H9 (cell line): ENCODE data around the gene SAXO1. TPM values are rescaled to one million over a fixed set of nuclear protein-coding genes. Genes with fewer than 3 reads are reported as not detected.
"Not testable (repeated sequence)": the region's sequence is repeated elsewhere in the genome, so short reads cannot be mapped to it uniquely, and the experiment has no call there.

ENCODE experiments used
- DNase-seq: peaks from one replicate; pipeline ENCODE4 v3.0.0-alpha.2; 2017
- H2AFZ ChIP-seq: one replicate; pipeline ENCODE4 v1.6.1; 2013; ENCODE audit warnings: mild to moderate bottlenecking, low read length, control low read depth, moderate library complexity
- H2AK5ac ChIP-seq: 2 replicates; pipeline ENCODE4 v1.6.1; 2013; ENCODE audit warnings: low read length, control low read depth, mixed read lengths; ENCODE audit not compliant: insufficient read length
- H2BK120ac ChIP-seq: one replicate; pipeline ENCODE4 v1.6.1; 2013; ENCODE audit warnings: low read depth, mild to moderate bottlenecking, low read length, control low read depth, inconsistent platforms; ENCODE audit not compliant: poor library complexity, severe bottlenecking
- H2BK12ac ChIP-seq: 2 replicates; pipeline ENCODE4 v1.6.1; 2013; ENCODE audit warnings: low read length, control low read depth, mixed read lengths, low read depth; ENCODE audit not compliant: insufficient read length
- H2BK15ac ChIP-seq: 2 replicates; pipeline ENCODE4 v1.6.1; 2013; ENCODE audit warnings: low read depth, low read length, control low read depth
- H2BK20ac ChIP-seq: one replicate; pipeline ENCODE4 v1.6.1; 2013; ENCODE audit warnings: low read depth, mild to moderate bottlenecking, low read length, control low read depth, inconsistent platforms; ENCODE audit not compliant: poor library complexity, severe bottlenecking
- H2BK5ac ChIP-seq: 2 replicates; pipeline ENCODE4 v1.6.1; 2013; ENCODE audit warnings: low read length, control low read depth, mixed read lengths; ENCODE audit not compliant: insufficient read length
- H3K14ac ChIP-seq: 2 replicates; pipeline ENCODE4 v1.6.1; 2013; ENCODE audit warnings: low read length, control low read depth; ENCODE audit not compliant: insufficient read depth
- H3K18ac ChIP-seq: 2 replicates; pipeline ENCODE4 v1.6.1; 2013; ENCODE audit warnings: low read depth, mild to moderate bottlenecking, mixed read lengths, low read length, control low read depth; ENCODE audit not compliant: insufficient read length
- H3K23ac ChIP-seq: 2 replicates; pipeline ENCODE4 v1.6.1; 2013; ENCODE audit warnings: low read length, control low read depth, mixed read lengths, low read depth; ENCODE audit not compliant: insufficient read length
- H3K23me2 ChIP-seq: 2 replicates; pipeline ENCODE4 v1.6.1; 2013; ENCODE audit warnings: low read depth, mild to moderate bottlenecking, mixed read lengths, low read length, control low read depth; ENCODE audit not compliant: insufficient read length, poor library complexity, severe bottlenecking
- H3K27ac ChIP-seq: 2 replicates; pipeline ENCODE4 v1.5.1; 2013; ENCODE audit warnings: low read length, control low read depth, mixed read lengths, low read depth; ENCODE audit not compliant: insufficient read length
- H3K27me3 ChIP-seq: 2 replicates; pipeline ENCODE4 v1.6.1; 2013; ENCODE audit warnings: low read length, control low read depth, inconsistent platforms; ENCODE audit not compliant: insufficient read depth
- H3K4ac ChIP-seq: 2 replicates; pipeline ENCODE4 v1.6.1; 2013; ENCODE audit warnings: low read depth, mild to moderate bottlenecking, control low read depth, inconsistent platforms, low read length, moderate library complexity
- H3K4me1 ChIP-seq: 2 replicates; pipeline ENCODE4 v1.6.1; 2013; ENCODE audit warnings: low read length, control low read depth, inconsistent platforms; ENCODE audit not compliant: insufficient read depth
- H3K4me2 ChIP-seq: 2 replicates; pipeline ENCODE4 v1.6.1; 2013; ENCODE audit warnings: low read length, control low read depth, mixed read lengths; ENCODE audit not compliant: insufficient read length, insufficient read depth
- H3K56ac ChIP-seq: 2 replicates; pipeline ENCODE4 v1.6.1; 2013; ENCODE audit warnings: low read depth, mild to moderate bottlenecking, mixed read lengths, low read length, control low read depth; ENCODE audit not compliant: insufficient read length
- H3K79me1 ChIP-seq: 2 replicates; pipeline ENCODE4 v1.6.1; 2013; ENCODE audit warnings: low read depth, mild to moderate bottlenecking, moderate library complexity, low read length, control low read depth, inconsistent platforms; ENCODE audit not compliant: insufficient read depth, poor library complexity, severe bottlenecking
- H3K79me2 ChIP-seq: 2 replicates; pipeline ENCODE4 v1.6.1; 2013; ENCODE audit warnings: low read length, control low read depth, inconsistent platforms; ENCODE audit not compliant: insufficient read depth
- H3K9ac ChIP-seq: 2 replicates; pipeline ENCODE4 v1.6.1; 2013; ENCODE audit warnings: low read length, control low read depth, mixed read lengths; ENCODE audit not compliant: insufficient read length; ENCODE audit errors: extremely low read depth
- H3K9me3 ChIP-seq: one replicate; pipeline ENCODE4 v1.6.1; 2013; ENCODE audit warnings: low read depth, low read length, inconsistent platforms; ENCODE audit not compliant: control insufficient read depth
- H3T11ph ChIP-seq: one replicate; pipeline ENCODE4 v1.6.1; 2013; ENCODE audit warnings: mild to moderate bottlenecking, low read length, control low read depth, inconsistent platforms
- H4K20me1 ChIP-seq: one replicate; pipeline ENCODE4 v1.6.1; 2013; ENCODE audit not compliant: control insufficient read depth, insufficient read length, insufficient read depth
- H4K5ac ChIP-seq: 2 replicates; pipeline ENCODE4 v1.6.1; 2013; ENCODE audit warnings: low read depth, mild to moderate bottlenecking, mixed read lengths, low read length, control low read depth; ENCODE audit not compliant: insufficient read length
- H4K8ac ChIP-seq: replicated peaks from 2 replicates; pipeline ENCODE4 v1.6.1; 2013; ENCODE audit warnings: low read length, control low read depth, mixed read lengths, low read depth; ENCODE audit not compliant: insufficient read length
- H4K91ac ChIP-seq: 2 replicates; pipeline ENCODE4 v1.6.1; 2013; ENCODE audit warnings: low read depth, mild to moderate bottlenecking, moderate library complexity, mixed read lengths, low read length, control low read depth; ENCODE audit not compliant: insufficient read length
- H3K27ac Mint-ChIP-seq, 3 experiments: 2 replicates in 2 of 3; 3 replicates in 1 of 3; pipeline ENCODE4 v1.8.0; 2020 to 2021; ENCODE audit warnings: mixed read lengths in 3 of 3, mild to moderate bottlenecking in 1 of 3, moderate library complexity in 1 of 3
- H3K27me3 Mint-ChIP-seq: 2 replicates; pipeline ENCODE4 v1.8.0; 2021; ENCODE audit warnings: low read depth, mild to moderate bottlenecking, moderate library complexity, mixed read lengths
- H3K36me3 Mint-ChIP-seq, 3 experiments: 2 replicates in 2 of 3; 3 replicates in 1 of 3; pipeline ENCODE4 v1.8.0; 2020 to 2021; ENCODE audit warnings: low read depth in 3 of 3, mixed read lengths in 3 of 3; ENCODE audit not compliant: insufficient read depth in 1 of 3
- H3K4me1 Mint-ChIP-seq, 2 experiments: 2 replicates each; pipeline ENCODE4 v1.8.0; 2020; ENCODE audit warnings: mixed read lengths in 2 of 2
- H3K4me3 Mint-ChIP-seq, 2 experiments: 2 replicates in 1 of 2; 3 replicates in 1 of 2; pipeline ENCODE4 v1.8.0; 2020 to 2021; ENCODE audit warnings: mild to moderate bottlenecking in 2 of 2, mixed read lengths in 2 of 2, moderate library complexity in 1 of 2
- H3K9me3 Mint-ChIP-seq, 2 experiments: 2 replicates in 1 of 2; 3 replicates in 1 of 2; pipeline ENCODE4 v1.8.0; 2020; ENCODE audit warnings: mild to moderate bottlenecking in 2 of 2, mixed read lengths in 2 of 2, moderate library complexity in 1 of 2
- WGBS: extraction: QIAGEN DNeasy Blood & Tissue Kit; methylation state at CpG from one replicate; pipeline ENCODE4 v1.1.7; 2013; ENCODE audit warnings: missing lambda C conversion rate, low lambda C conversion rate, mixed read lengths; ENCODE audit not compliant: insufficient read length; ENCODE audit errors: extremely low coverage; 5-methylcytosine and 5-hydroxymethylcytosine counted together
- total RNA-seq: library from RNA; stranded (reverse); gene quantifications from 2 replicates; pipeline ENCODE4 v1.2.1, GENCODE V29; 2021
- TF ChIP-seq, protein P1 (sequence below): fragments of 200-600 bp; sonication (generic); conservative IDR thresholded peaks from 3 replicates; pipeline ENCODE4 v1.8.0; 2021; ENCODE audit warnings: antibody characterized with exemption, mild to moderate bottlenecking

The SAXO1 gene
- total RNA-seq, 1 experiment from 2014 or later, result 0.09 TPM

DNA sequence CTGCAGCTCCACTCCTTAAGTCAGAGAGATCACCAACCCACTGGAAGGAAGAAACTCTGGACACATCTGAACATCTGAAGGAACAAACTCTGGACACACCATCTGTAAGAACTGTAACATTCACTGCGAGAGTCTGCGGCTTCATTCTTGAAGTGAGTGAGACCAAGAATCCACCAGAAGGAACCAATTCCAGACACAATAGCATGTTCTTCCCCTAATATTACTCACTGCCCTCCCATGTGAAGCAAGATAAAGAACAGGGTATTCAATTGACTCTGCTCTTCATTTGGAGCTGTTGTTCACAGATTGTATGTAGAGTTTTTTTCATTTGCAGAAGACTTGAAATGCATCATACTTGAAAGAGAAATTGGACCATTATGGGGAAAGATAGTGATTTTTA lies 10.8 kb downstream of the SAXO1 start:
- Histone ChIP-seq H3K18ac (no peak overlapping the region), H3K56ac (no peak overlapping the region), H3K14ac (no peak overlapping the region), H3K79me2 (no peaks in the 10 kb centered on the region), H2AK5ac (no peak overlapping the region), H3K23ac (no peak overlapping the region), H3K79me1 (no peaks in the 10 kb centered on the region), H3K9me3 (no peaks in the 10 kb centered on the region), H3K4me2 (no peak overlapping the region), H4K20me1 (no peaks in the 10 kb centered on the region), H3K27me3 (no peaks in the 10 kb centered on the region), H2BK12ac (no peak overlapping the region), H2BK120ac (no peak overlapping the region), H3K4ac (no peak overlapping the region), H2BK5ac (no peak overlapping the region), H4K5ac (no peak overlapping the region), H4K8ac (no peak overlapping the region), H4K91ac (no peak overlapping the region), H3K23me2 (no peaks in the 10 kb centered on the region), H2BK20ac (no peak overlapping the region), H3T11ph (no peak overlapping the region), H3K4me1 (no peaks in the 10 kb centered on the region), H3K9ac (no peak overlapping the region), H2AFZ (no peak overlapping the region), H3K27ac (no peak overlapping the region), H2BK15ac (no peak overlapping the region)
- DNase-seq, result no peak
- Mint-ChIP-seq H3K4me3 (no peak overlapping the region), H3K27ac (no peak overlapping the region), H3K36me3 (no peaks in the 10 kb centered on the region), H3K27me3 (peaks cover 3% of the 10 kb centered on the region), H3K9me3 (no peaks in the 10 kb centered on the region), H3K4me1 (no peaks in the 10 kb centered on the region)
- no CpG with 5 or more reads among the region's 2 CpGs for WGBS
- TF ChIP-seq, protein P1, sequence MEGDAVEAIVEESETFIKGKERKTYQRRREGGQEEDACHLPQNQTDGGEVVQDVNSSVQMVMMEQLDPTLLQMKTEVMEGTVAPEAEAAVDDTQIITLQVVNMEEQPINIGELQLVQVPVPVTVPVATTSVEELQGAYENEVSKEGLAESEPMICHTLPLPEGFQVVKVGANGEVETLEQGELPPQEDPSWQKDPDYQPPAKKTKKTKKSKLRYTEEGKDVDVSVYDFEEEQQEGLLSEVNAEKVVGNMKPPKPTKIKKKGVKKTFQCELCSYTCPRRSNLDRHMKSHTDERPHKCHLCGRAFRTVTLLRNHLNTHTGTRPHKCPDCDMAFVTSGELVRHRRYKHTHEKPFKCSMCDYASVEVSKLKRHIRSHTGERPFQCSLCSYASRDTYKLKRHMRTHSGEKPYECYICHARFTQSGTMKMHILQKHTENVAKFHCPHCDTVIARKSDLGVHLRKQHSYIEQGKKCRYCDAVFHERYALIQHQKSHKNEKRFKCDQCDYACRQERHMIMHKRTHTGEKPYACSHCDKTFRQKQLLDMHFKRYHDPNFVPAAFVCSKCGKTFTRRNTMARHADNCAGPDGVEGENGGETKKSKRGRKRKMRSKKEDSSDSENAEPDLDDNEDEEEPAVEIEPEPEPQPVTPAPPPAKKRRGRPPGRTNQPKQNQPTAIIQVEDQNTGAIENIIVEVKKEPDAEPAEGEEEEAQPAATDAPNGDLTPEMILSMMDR, result no peak

DNA sequence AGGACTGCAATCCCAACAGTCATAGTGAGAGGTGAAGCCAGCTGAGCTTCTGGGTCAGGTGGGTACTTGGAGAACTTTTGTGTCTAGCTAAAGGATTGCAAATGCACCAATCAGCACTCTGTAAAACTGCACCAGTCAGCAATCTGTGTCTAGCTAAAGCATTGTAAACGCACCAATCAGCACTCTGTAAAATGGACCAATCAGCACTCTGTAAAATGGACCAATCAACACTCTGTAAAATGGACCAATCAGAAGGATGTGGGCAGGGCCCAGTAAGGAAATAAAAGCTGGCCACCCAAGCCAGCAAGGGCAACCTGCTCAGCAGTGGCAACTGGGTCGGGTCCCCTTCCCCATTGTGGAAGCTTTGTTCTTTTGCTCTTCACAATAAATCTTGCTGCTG lies 11.4 kb downstream of the SAXO1 start:
- H2AFZ ChIP-seq, H3K4ac ChIP-seq, H4K5ac ChIP-seq, H2BK5ac ChIP-seq, H4K91ac ChIP-seq, H3K9ac ChIP-seq, H3K9me3 Mint-ChIP-seq, H3K4me1 ChIP-seq, H3K23me2 ChIP-seq, H2BK15ac ChIP-seq, H3K4me3 Mint-ChIP-seq, H3K56ac ChIP-seq, H3K18ac ChIP-seq, H3K14ac ChIP-seq, H3K23ac ChIP-seq, H2BK20ac ChIP-seq, H3K36me3 Mint-ChIP-seq, H3K79me2 ChIP-seq, H3K4me1 Mint-ChIP-seq, H4K8ac ChIP-seq, H3K27me3 Mint-ChIP-seq, H4K20me1 ChIP-seq, H3K27me3 ChIP-seq, H2AK5ac ChIP-seq, H2BK120ac ChIP-seq, H3T11ph ChIP-seq, H3K9me3 ChIP-seq, H3K79me1 ChIP-seq, H3K27ac ChIP-seq, H3K27ac Mint-ChIP-seq, H3K4me2 ChIP-seq, DNase-seq, H2BK12ac ChIP-seq: not testable (repeated sequence)
- no CpG with 5 or more reads among the region's 2 CpGs for WGBS
